Esophagus squamous epithelium (tissue), 5 donors: ENCODE data around the gene WNT7B. TPM values are rescaled to one million over a fixed set of nuclear protein-coding genes. Genes with fewer than 3 reads are reported as not detected.
A peak's percentile ranks its signal among the peaks of the same experiment; 100 is the strongest.

Experiments
- DNase-seq: peaks from one replicate; lab custom pipeline; 2025; lab: John Stamatoyannopoulos, UW
- H3K27ac ChIP-seq, 4 donors: fragments of 200-600 bp; sonication (generic); one replicate each; pipeline ENCODE4 v1.5.1; 2016 to 2019; ENCODE audit warnings: mild to moderate bottlenecking in 1 of 4
- H3K27me3 ChIP-seq, 4 donors: fragments of 200-600 bp; sonication (generic); 1 replicate in 3 of 4; 2 replicates in 1 of 4; pipeline versions ENCODE4 v1.5.1 to v1.6.0; 2017 to 2021; ENCODE audit warnings: antibody characterized with exemption in 1 of 4
- H3K36me3 ChIP-seq, 3 donors: fragments of 200-600 bp; sonication (generic); one replicate each; pipeline ENCODE4 v1.5.1; 2016 to 2019
- H3K4me1 ChIP-seq, 3 donors: fragments of 200-600 bp; sonication (generic); one replicate each; pipeline ENCODE4 v1.5.1; 2017 to 2019
- H3K4me3 ChIP-seq, 4 donors: fragments of 200-600 bp; sonication (generic); 1 replicate in 3 of 4; 2 replicates in 1 of 4; pipeline ENCODE4 v1.5.1; 2016 to 2019; ENCODE audit warnings: mild to moderate bottlenecking in 2 of 4, moderate library complexity in 1 of 4
- H3K9me3 ChIP-seq, 3 donors: fragments of 200-600 bp; sonication (generic); one replicate each; pipeline ENCODE4 v1.5.1; 2016 to 2019
- CTCF ChIP-seq, 6 experiments: fragments of 450-650 bp in 4 of 6; fragments of 200-600 bp in 2 of 6; sonication (generic) in 2 of 6; IDR thresholded peaks; one replicate each; pipeline ENCODE4 v1.5.1; 2016 to 2019; ENCODE audit warnings: antibody characterized with exemption in 6 of 6, mild to moderate bottlenecking in 4 of 6, moderate library complexity in 4 of 6
- POLR2A ChIP-seq, 4 donors: fragments of 450-650 bp; IDR thresholded peaks; one replicate each; pipeline ENCODE4 v1.6.1; 2017; ENCODE audit warnings: antibody characterized with exemption in 4 of 4, mild to moderate bottlenecking in 4 of 4, moderate library complexity in 3 of 4
- WGBS, 2 donors: methylation state at CpG; one replicate each; pipeline ENCODE4 v1.1.5; 2018; 5-methylcytosine and 5-hydroxymethylcytosine counted together
- intact Hi-C: fragments of 100-400 bp; cut with DNase I; formaldehyde crosslinking; loops from one replicate; pipeline ENCODE4 v1.15.0; 2022
- total RNA-seq, 4 donors: library from RNA; depleted of rRNA; stranded (reverse); fragments of >200 nt; gene quantifications; one replicate each; pipeline ENCODE4 v1.1.0, GENCODE V29; 2016
- donor health status: DM: yes; HTN: yes; CAD: no.

Gene WNT7B
- total RNA-seq, 4 donors from 2014 or later: 10.6 to 27.0 (median 16.1) TPM

- TF ChIP-seq CTCF (IDR thresholded peaks at IDR 0.05) (no peak), POLR2A (IDR thresholded peaks at IDR 0.05) (no peak)
- DNase-seq: no peak
- H3K27ac ChIP-seq: peak overlapping the region; percentile 52 to 74 (median 68)
- intact Hi-C loops: no loop called here
- WGBS, 2 donors: 75 to 88% methylated on average over 4 to 5 of the region's 17 CpGs
- H3K27me3 ChIP-seq: peaks cover 0 to 25% (median 0%) of the 10 kb centered on the region in 4 donors
- H3K4me1 ChIP-seq: peaks cover 21 to 51% (median 34%) of the 10 kb centered on the region in 3 donors
- H3K9me3 ChIP-seq: no peaks in the 10 kb centered on the region
- H3K4me3 ChIP-seq: no peak overlapping the region
- H3K36me3 ChIP-seq: no peaks in the 10 kb centered on the region
These were observed 81.4 kb downstream of the WNT7B start for GRCh38 chr22:45895436-45896152.

DNA sequence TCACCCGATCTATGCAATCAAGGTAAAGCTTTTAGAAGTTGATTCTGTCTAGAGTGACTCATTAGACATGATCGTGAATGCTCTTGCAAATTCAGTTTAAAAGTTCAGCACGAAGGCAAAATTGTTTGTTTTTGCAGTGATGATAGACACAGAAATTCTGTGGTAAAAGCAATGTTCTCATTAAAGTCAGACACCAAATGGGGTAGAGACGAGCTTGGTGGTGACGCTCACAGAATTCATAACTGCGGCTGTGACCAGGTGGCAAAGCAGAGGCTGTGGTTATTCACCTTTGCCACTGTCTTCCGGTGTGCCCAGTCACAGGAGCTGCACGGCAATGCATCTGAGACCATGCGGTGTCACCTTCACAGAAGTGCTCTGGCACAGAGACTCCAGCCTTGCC, 83.4 kb downstream of the WNT7B start:
- intact Hi-C loops: no loop called here
- no peak for TF ChIP-seq CTCF (IDR thresholded peaks at IDR 0.05)
- no peak for TF ChIP-seq POLR2A (IDR thresholded peaks at IDR 0.05)
- no peak overlapping the region for H3K4me3 ChIP-seq
- no peaks in the 10 kb centered on the region for H3K9me3 ChIP-seq
- peaks cover 0 to 40% (median 0%) of the 10 kb centered on the region in 4 donors for H3K27me3 ChIP-seq
- H3K36me3 ChIP-seq: no peaks in the 10 kb centered on the region
- DNase-seq: no peak
- peaks cover 21 to 68% (median 34%) of the 10 kb centered on the region in 3 donors for H3K4me1 ChIP-seq
- WGBS, 2 donors: 60 to 63% methylated on average over 9 of the region's 9 CpGs
- no peak overlapping the region for H3K27ac ChIP-seq

DNA sequence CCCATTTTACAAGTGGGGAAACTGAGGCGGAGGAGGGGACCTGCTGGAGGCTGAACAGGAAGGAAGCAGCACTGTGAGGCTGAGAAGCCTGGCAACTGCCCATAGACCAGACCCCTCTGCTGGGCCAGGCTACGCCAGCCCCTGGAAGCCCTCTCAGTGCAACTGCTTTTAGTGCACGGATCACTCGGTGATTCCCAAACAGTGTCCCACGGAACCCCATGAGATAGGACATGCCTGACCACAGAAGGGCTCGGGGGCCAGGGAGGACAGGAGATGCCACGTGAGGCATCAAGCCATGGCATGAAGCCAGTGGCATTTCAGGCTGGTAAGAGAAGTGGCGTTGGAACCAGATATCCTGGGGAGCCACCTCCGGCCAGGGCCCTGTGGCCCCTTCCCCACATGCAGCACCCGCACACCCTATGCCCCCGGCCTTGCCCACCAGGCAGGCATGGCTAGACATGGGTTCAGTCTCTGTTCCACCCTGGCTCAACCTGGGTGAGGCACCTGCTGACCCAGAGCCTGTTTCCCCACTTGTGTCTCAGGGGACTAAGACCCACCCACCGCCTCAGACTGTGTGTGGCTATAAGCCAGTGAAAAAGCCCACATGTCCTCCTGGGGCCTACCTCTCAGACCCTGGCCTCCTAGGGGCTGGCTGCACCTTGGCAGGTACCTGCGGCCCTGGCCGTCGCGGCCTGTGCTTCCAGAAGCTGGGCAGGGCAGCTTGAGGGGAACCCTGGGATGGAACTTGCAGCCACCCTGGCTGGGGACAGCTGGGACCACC, 84.1 kb downstream of the WNT7B start:
- DNase-seq: no peak
- Histone ChIP-seq H3K27me3 (peaks cover 0 to 44% (median 0%) of the 10 kb centered on the region in 4 donors), H3K27ac (no peak overlapping the region), H3K9me3 (no peaks in the 10 kb centered on the region), H3K4me1 (peaks cover 26 to 75% (median 34%) of the 10 kb centered on the region in 3 donors), H3K4me3 (no peak overlapping the region), H3K36me3 (no peaks in the 10 kb centered on the region)
- TF ChIP-seq CTCF (IDR thresholded peaks at IDR 0.05) (no peak), POLR2A (IDR thresholded peaks at IDR 0.05) (no peak)
- intact Hi-C loops: no loop called here
- WGBS, 2 donors: 67 to 84% methylated on average over 5 to 10 of the region's 16 CpGs

GRCh38 chr22:45891996-45892621, 84.9 kb downstream of the WNT7B start:
- WGBS, 2 donors: 71% methylated on average over 4 of the region's 22 CpGs; no CpG with 5 or more reads in 1 of the 2 donors
- no peaks in the 10 kb centered on the region for H3K36me3 ChIP-seq
- peaks cover 0 to 47% (median 0%) of the 10 kb centered on the region in 4 donors for H3K27me3 ChIP-seq
- intact Hi-C loops: no loop called here
- no peak for DNase-seq
- peaks cover 29 to 77% (median 29%) of the 10 kb centered on the region in 3 donors for H3K4me1 ChIP-seq
- no peak for TF ChIP-seq POLR2A (IDR thresholded peaks at IDR 0.05)
- no peak for TF ChIP-seq CTCF (IDR thresholded peaks at IDR 0.05)
- H3K9me3 ChIP-seq: no peaks in the 10 kb centered on the region
- peak overlapping the region in 1 of 4 donors; percentile 27 for H3K27ac ChIP-seq
- H3K4me3 ChIP-seq: no peak overlapping the region
